Breast epithelium (tissue), 3 donors: Measurements from ENCODE around the gene FCRL3.

Experiments used
- POLR2A ChIP-seq: fragments of 450-650 bp; IDR thresholded peaks from one replicate; pipeline ENCODE4 v1.6.1; 2016; ENCODE audit warnings: antibody characterized with exemption, mild to moderate bottlenecking, moderate library complexity
- POLR2AphosphoS5 ChIP-seq, 3 donors: sonication (generic); formaldehyde crosslinking; IDR thresholded peaks; one replicate each; pipeline ENCODE4 v1.6.1; 2017; ENCODE audit warnings: antibody characterized with exemption in 3 of 3
- TF ChIP-seq, protein P1 (sequence below), 3 donors: fragments of 450-650 bp; IDR thresholded peaks; one replicate each; pipeline ENCODE4 v1.5.1; 2016 to 2017; ENCODE audit warnings: antibody characterized with exemption in 3 of 3, mild to moderate bottlenecking in 3 of 3, moderate library complexity in 3 of 3

DNA sequence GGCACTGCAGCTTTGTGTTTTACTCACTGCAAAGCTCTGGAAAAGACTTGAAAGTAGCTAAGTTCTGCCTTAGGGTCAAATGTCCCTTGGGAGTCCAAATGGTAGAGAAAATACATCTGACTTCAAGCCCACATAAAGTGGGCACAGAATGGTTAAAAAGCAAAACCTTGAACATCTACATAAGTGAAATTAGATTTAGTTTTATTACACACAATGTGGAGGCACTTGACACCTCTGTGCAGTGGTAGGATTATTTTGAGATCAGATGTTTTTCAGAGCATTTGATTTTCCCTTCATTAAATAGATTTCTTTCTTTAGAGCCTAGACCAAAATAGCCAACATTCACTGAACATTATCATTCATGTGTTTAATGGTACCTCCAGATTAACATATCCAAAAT, 11.2 kb upstream of the FCRL3 start:
- TF ChIP-seq POLR2A (no peak), POLR2AphosphoS5 (IDR thresholded peaks at IDR 0.05) (no peak)
- TF ChIP-seq, protein P1, sequence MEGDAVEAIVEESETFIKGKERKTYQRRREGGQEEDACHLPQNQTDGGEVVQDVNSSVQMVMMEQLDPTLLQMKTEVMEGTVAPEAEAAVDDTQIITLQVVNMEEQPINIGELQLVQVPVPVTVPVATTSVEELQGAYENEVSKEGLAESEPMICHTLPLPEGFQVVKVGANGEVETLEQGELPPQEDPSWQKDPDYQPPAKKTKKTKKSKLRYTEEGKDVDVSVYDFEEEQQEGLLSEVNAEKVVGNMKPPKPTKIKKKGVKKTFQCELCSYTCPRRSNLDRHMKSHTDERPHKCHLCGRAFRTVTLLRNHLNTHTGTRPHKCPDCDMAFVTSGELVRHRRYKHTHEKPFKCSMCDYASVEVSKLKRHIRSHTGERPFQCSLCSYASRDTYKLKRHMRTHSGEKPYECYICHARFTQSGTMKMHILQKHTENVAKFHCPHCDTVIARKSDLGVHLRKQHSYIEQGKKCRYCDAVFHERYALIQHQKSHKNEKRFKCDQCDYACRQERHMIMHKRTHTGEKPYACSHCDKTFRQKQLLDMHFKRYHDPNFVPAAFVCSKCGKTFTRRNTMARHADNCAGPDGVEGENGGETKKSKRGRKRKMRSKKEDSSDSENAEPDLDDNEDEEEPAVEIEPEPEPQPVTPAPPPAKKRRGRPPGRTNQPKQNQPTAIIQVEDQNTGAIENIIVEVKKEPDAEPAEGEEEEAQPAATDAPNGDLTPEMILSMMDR (IDR thresholded peaks at IDR 0.05), result no peak
